Neural cell (in vitro differentiated cells): Measurements from ENCODE around the gene PTPRC.

Source experiments
- EP300 ChIP-seq: fragments of 450-650 bp; conservative IDR thresholded peaks from 2 replicates; pipeline ENCODE4 v1.6.1; 2014; ENCODE audit warnings: antibody characterized with exemption, mild to moderate bottlenecking, moderate library complexity; ENCODE audit not compliant: poor library complexity, severe bottlenecking
- EZH2 ChIP-seq: fragments of 200-600, 300-800 bp; shearing (Covaris generic), sonication (generic); IDR thresholded peaks from 2 replicates; pipeline ENCODE4 v1.6.1; 2014; ENCODE audit warnings: antibody characterized with exemption, low read length, borderline replicate concordance, mild to moderate bottlenecking; ENCODE audit not compliant: insufficient read depth, poor library complexity, severe bottlenecking
- MXI1 ChIP-seq: fragments of 450-650 bp; conservative IDR thresholded peaks from 2 replicates; pipeline ENCODE4 v1.6.1; 2014; ENCODE audit warnings: antibody characterized with exemption, mild to moderate bottlenecking; ENCODE audit not compliant: poor library complexity, severe bottlenecking
- POLR2AphosphoS5 ChIP-seq: IDR thresholded peaks from 2 replicates; pipeline ENCODE4 v1.6.1; 2012
- RAD21 ChIP-seq: fragments of 450-650 bp; conservative IDR thresholded peaks from 2 replicates; pipeline ENCODE4 v1.6.1; 2014; ENCODE audit warnings: antibody characterized with exemption, mild to moderate bottlenecking, moderate library complexity
- TAF1 ChIP-seq: IDR thresholded peaks from 2 replicates; pipeline ENCODE4 v1.6.1; 2012; ENCODE audit warnings: low read depth
- TF ChIP-seq, protein P1 (sequence below): fragments of 450-650 bp; IDR thresholded peaks from 2 replicates; pipeline ENCODE4 v1.5.1; 2014; ENCODE audit warnings: antibody characterized with exemption, mild to moderate bottlenecking, moderate library complexity; ENCODE audit not compliant: poor library complexity, severe bottlenecking

DNA sequence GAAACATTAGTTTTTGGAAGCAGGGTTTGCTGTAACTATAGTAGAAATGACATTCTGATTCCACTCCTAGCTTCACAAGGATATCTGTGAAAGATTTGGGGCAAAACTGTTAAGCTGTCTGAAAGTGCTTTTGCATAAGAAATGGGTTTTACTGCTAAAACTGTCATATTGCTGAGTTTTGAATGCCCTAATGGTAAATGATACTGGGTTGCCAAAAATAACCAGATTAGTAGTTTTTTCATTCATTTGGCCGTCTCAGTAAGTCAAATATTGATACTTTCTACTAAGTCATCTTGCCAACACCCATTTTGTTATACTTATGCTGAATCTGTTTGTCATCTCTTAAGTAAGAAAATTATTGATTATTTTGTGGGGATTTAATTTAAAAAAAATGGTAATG lies 399 bp upstream of the PTPRC start:
- TF ChIP-seq, protein P1, sequence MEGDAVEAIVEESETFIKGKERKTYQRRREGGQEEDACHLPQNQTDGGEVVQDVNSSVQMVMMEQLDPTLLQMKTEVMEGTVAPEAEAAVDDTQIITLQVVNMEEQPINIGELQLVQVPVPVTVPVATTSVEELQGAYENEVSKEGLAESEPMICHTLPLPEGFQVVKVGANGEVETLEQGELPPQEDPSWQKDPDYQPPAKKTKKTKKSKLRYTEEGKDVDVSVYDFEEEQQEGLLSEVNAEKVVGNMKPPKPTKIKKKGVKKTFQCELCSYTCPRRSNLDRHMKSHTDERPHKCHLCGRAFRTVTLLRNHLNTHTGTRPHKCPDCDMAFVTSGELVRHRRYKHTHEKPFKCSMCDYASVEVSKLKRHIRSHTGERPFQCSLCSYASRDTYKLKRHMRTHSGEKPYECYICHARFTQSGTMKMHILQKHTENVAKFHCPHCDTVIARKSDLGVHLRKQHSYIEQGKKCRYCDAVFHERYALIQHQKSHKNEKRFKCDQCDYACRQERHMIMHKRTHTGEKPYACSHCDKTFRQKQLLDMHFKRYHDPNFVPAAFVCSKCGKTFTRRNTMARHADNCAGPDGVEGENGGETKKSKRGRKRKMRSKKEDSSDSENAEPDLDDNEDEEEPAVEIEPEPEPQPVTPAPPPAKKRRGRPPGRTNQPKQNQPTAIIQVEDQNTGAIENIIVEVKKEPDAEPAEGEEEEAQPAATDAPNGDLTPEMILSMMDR, result no peak
- TF ChIP-seq EP300, result no peak
- no peak for TF ChIP-seq MXI1
- no peak for TF ChIP-seq TAF1
- no peak for TF ChIP-seq EZH2
- no peak for TF ChIP-seq POLR2AphosphoS5
- TF ChIP-seq RAD21, result no peak
